DMS79 (cell line): ENCODE results near the gene SYNDIG1L.

Experiments used
- DNase-seq: peaks from one replicate; lab custom pipeline; 2025; lab: John Stamatoyannopoulos, UW

The SYNDIG1L gene

GRCh38 chr14:74429221-74429691 is 3.2 kb upstream of the SYNDIG1L start:
- DNase-seq, result no peak

- DNase-seq, result no peak
Observed at GRCh38 chr14:74427651-74428050, 1.6 kb upstream of the SYNDIG1L start.

- DNase-seq, result no peak
Observed at GRCh38 chr14:74425525-74426201, 347 bp downstream of the SYNDIG1L start.

DNA sequence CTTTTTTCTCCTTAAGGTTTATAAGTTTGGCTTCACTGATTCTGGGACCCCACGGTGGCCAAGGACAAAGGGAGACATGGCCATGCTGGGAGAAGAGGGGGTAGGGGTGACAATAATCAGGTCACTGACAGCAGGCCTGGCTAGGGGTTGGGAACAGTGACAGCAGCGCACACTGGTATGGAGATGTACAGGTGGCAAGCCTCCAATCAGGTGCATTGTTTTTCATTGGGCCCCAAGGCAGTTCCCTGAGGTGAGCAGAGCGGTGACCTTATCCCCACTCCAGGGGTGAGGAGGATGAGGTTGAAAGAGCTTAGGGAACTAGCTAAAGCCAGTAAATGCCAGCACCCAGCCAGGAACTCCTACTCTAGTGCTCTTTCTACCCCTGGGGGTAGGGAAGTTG is 1.4 kb downstream of the SYNDIG1L start:
- no peak for DNase-seq

DNA sequence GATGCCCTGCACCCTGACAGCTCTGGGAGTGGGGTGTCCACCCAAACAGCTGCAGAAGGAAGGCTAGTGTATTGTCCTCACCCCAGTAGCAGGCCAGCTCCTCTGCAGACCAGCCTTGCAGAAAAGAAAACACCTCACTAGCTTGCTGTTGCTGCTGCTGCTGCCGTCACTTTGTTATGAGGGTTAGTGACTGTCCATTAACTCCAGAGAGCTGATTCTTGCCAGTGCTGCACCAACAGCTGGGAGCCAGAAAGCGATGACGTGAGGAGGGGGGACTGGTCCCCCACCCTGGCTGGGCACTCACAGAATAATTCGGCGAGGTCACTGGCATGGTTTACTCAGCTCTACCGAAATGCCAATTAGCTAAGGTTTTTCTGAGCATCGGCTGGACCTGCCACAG is 2.8 kb downstream of the SYNDIG1L start:
- DNase-seq, result no peak

DNA sequence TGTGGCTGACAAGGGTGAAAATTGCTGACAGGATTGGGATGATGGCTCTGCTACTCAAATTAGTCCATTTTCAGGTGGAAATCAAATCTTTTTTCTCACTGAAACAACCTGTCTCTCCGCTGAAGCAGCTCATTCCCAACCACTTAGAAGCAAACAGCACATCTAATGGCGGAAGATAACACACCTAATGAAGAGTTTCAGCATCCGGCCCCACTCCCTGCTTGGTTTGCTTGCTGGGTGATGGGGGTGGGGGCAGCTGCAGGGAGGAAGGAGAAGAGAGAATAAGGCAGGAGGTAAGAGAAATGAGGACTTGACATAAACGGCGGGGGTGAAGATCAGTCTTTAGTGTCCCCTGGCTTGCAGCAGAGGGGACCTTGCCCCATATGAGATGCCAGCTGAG is 4.0 kb downstream of the SYNDIG1L start:
- no peak for DNase-seq

- DNase-seq, result no peak
Observed at GRCh38 chr14:74419086-74419485, 6.9 kb downstream of the SYNDIG1L start.

DNA sequence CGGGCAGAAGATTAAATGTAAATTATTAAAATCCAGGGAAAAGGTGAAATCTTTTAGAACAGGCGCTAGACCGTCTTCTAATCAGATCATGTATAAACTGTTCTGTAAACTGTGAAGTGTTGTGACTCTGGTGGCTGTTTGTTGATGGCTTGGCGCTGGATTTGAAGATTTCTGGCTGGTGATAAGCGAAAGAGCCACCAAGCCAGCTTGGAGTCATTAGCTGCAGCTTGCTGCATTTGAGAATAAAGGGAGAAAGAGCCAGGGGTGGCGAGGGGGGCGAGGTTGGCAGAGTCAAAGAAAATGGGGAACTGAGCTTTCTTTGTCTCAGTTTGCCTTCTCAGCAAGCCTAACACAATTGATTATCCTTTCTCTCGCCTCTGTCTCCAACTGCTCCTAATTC is 8.0 kb downstream of the SYNDIG1L start:
- DNase-seq, result no peak

- no peak for DNase-seq
Observed at GRCh38 chr14:74417611-74418010, 8.4 kb downstream of the SYNDIG1L start.

DNA sequence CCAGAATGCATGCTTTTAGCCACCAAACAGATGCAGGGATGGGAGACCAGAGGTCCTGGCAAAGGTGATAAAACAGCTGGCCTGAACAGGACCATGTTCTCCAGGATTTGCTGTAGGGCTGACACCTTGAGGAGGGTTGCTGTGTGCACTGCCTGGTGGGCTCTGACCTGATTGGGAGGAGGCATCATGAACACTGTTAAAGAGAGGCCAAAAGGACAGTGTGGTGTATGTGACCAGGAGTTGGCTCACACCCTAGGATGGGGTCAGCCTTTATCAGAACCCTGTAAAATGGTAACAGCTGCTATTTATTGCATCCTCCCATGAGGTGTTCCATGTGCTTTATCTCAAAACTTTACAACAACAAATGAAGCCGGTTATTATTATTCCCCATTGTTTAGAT is 8.8 kb downstream of the SYNDIG1L start:
- DNase-seq, result no peak

GRCh38 chr14:74415115-74415437 is 10.9 kb downstream of the SYNDIG1L start:
- DNase-seq, result no peak

DNA sequence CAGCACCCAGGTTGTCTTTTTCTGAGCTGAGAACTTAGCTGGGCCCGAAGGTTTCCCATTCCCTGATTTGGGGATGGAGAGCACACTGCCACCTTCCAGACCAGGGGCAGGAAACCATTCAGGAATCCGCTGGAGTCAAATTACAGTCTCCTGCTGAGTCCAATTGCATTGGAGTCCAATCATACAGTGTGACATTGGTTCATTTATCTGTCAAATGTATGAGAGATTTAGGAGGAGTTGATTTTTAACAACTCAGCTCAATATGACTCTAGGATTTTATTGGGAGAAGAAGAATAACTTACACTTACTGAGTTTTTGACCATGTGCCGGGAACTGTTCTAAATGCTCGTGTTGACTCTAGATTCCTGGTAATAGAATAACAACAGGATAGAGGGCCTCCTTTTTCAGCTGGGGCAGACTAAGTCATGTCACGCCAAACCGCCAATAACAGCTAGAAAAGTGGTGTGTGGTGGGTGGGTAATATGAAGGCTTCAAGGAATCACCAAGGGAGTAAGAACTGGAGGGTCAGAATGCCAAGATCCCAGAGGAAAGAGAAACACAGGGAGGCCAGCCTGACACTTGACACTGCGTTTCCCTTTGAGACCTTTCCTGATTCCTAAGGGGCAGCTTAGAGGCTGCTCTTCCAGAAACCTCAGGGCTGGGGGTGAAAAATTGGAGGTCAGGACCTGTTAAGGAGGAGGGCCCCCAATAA is 11.5 kb downstream of the SYNDIG1L start:
- DNase-seq, result no peak

- DNase-seq, result no peak
Observed at GRCh38 chr14:74413627-74414026, 12.4 kb downstream of the SYNDIG1L start.

- no peak for DNase-seq
Observed at GRCh38 chr14:74412753-74413152, 13.3 kb downstream of the SYNDIG1L start.

DNA sequence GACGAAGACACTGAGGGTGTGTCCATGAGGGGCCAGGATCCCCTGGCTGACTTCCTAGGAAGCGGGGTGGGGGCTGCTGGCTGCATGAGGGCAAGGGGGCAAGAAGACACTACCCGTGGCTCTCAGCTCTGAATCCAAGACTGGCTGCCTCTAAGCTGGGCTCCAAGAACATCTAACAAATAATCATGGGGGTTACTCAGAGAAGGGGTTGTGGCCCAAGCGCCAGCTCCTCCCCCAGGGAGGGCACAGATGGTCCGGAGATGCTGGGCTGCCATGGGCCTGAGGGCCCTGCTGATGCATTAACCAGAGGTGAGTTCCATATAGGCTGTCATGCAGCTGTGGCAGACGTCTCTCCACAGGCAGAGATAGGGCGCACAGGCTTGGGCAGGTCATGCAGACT is 14.3 kb downstream of the SYNDIG1L start:
- no peak for DNase-seq

GRCh38 chr14:74409441-74409840 is 16.6 kb downstream of the SYNDIG1L start:
- no peak for DNase-seq

- DNase-seq, result no peak
Observed at GRCh38 chr14:74408870-74409269, 17.1 kb downstream of the SYNDIG1L start.

GRCh38 chr14:74407801-74408154 is 18.2 kb downstream of the SYNDIG1L start:
- no peak for DNase-seq

GRCh38 chr14:74407021-74407800 is 18.8 kb downstream of the SYNDIG1L start:
- DNase-seq, result no peak

DNA sequence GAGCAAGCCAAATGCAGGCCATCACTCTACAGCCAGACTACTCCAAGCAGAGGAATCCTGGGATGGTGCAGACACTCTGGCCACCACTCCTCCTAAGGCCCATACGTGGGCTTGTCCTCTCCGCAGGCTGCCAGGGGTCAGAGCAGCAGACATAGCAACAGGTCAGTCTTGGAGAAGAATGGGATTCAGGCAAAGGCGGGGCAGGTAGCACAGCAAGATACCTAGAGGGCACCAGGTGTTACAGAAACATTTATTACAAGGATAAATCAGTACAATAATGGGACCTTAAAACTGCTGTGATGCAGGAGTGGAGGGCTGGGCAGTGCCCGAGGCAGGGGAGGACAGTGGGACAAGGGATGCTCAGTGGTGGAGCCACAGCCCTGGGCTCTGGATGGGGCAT is 20.3 kb downstream of the SYNDIG1L start:
- DNase-seq, result no peak

- no peak for DNase-seq
Observed at GRCh38 chr14:74404435-74404834, 21.6 kb downstream of the SYNDIG1L start.

DNA sequence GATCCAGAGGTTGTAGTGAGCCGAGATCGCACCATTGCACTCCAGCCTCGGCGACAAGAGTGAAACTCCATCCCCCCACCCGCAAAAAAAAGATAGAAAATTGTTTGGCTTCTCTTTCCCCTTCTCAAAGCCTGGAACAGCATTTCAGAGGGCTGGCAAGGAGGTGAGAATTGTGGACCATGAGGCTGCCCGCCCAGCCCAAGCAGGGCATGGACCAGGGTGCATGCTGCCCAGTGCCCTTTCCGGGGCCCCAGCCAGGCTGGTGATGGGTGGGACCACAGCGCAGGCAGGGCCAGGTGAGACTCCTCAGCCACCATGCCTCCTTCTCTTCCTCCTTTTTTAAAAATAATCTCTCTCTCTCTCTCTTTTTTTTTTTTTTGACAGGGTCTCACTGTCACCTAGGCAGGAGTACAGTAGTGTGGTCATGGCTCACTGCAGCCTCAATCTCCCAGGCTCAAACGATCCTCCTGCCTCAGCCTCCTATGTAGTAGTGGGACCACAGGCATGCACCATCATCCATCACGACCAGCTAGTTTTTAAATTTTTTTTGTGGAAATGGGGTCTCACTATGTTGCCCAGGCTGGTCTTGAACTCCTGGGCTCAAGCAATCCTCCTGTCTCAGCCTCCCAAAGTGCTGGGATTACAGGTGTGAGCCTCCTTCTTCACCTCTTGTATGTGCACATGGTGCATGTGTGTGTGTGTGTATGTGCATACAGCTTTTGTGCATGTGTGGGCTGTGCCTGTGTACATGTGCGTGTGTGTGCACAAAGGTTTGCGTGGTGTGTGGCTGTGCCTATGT is 22.2 kb downstream of the SYNDIG1L start:
- no peak for DNase-seq
